Brain pericyte (primary cell): Measurements from ENCODE around the gene HEBP2.
"Not testable (repeated sequence)": the region's sequence is repeated elsewhere in the genome, so short reads cannot be mapped to it uniquely, and the experiment has no call there.

Experiments used
- DNase-seq: peaks from one replicate; pipeline ENCODE4 v3.0.0-alpha.2; 2012; ENCODE audit warnings: low read depth, low spot score

The HEBP2 gene

GRCh38 chr6:138424004-138424904, 20.2 kb downstream of the HEBP2 start:
- no peak for DNase-seq

- not testable (repeated sequence) for DNase-seq
Observed at GRCh38 chr6:138425256-138425655, 21.2 kb downstream of the HEBP2 start.

GRCh38 chr6:138426500-138427123, 22.6 kb downstream of the HEBP2 start:
- DNase-seq: no peak

GRCh38 chr6:138427701-138428100, 23.7 kb downstream of the HEBP2 start:
- no peak for DNase-seq

- DNase-seq: no peak
Observed at GRCh38 chr6:138428944-138429598, 25.0 kb downstream of the HEBP2 start.

- no peak for DNase-seq
Observed at GRCh38 chr6:138429761-138430160, 25.7 kb downstream of the HEBP2 start.

GRCh38 chr6:138430361-138431145, 26.5 kb downstream of the HEBP2 start:
- DNase-seq: no peak

GRCh38 chr6:138431256-138432062, 27.4 kb downstream of the HEBP2 start:
- no peak for DNase-seq

GRCh38 chr6:138432063-138432356, 28.0 kb downstream of the HEBP2 start:
- no peak for DNase-seq

- DNase-seq: no peak
Observed at GRCh38 chr6:138434096-138434495, 30.1 kb downstream of the HEBP2 start.

GRCh38 chr6:138434925-138435324, 30.9 kb downstream of the HEBP2 start:
- DNase-seq: no peak

- DNase-seq: no peak
Observed at GRCh38 chr6:138439546-138439945, 35.5 kb downstream of the HEBP2 start.

GRCh38 chr6:138440296-138440695, 36.3 kb downstream of the HEBP2 start:
- DNase-seq: no peak

GRCh38 chr6:138440758-138441357, 36.8 kb downstream of the HEBP2 start:
- DNase-seq: no peak

- no peak for DNase-seq
Observed at GRCh38 chr6:138441965-138442364, 37.9 kb downstream of the HEBP2 start.

GRCh38 chr6:138442663-138443062, 38.6 kb downstream of the HEBP2 start:
- no peak for DNase-seq

- DNase-seq: no peak
Observed at GRCh38 chr6:138443979-138444378, 40.0 kb downstream of the HEBP2 start.

GRCh38 chr6:138446821-138447220, 42.8 kb downstream of the HEBP2 start:
- DNase-seq: no peak

GRCh38 chr6:138450445-138450844, 46.4 kb downstream of the HEBP2 start:
- no peak for DNase-seq

- DNase-seq: no peak
Observed at GRCh38 chr6:138451043-138451442, 47.0 kb downstream of the HEBP2 start.
